Measurements from ENCODE around the gene PTCRA.
"Not testable (repeated sequence)": the region's sequence is repeated elsewhere in the genome, so short reads cannot be mapped to it uniquely, and the experiment has no call there.

Gene PTCRA

DNA sequence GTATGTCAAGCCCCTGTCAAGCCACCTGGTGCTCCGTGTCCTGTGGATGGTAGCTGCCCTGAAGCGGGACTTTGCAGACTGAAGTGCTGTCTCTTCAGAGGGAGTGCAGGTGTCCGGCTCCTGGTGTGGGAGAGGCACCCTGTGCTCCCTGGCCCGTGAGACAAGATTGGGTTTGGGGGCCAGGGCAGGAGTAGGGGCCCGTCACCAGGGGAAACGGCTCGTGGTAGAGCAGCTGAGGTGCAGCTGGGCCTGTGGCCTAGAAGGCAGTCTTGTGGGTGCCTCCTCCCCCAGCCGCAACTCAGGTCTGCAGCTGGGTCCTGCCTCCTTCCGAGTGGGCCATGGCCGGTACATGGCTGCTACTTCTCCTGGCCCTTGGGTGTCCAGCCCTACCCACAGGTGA, at the start of gene PTCRA:
Gene PTCRA, plus strand, starts transcription at position 322 of the 400 bp plus-strand sequence. Its CDS starts 17 bp downstream, at position 339.
- no peak for DNase-seq (ENCODE audit: low spot score)

DNA sequence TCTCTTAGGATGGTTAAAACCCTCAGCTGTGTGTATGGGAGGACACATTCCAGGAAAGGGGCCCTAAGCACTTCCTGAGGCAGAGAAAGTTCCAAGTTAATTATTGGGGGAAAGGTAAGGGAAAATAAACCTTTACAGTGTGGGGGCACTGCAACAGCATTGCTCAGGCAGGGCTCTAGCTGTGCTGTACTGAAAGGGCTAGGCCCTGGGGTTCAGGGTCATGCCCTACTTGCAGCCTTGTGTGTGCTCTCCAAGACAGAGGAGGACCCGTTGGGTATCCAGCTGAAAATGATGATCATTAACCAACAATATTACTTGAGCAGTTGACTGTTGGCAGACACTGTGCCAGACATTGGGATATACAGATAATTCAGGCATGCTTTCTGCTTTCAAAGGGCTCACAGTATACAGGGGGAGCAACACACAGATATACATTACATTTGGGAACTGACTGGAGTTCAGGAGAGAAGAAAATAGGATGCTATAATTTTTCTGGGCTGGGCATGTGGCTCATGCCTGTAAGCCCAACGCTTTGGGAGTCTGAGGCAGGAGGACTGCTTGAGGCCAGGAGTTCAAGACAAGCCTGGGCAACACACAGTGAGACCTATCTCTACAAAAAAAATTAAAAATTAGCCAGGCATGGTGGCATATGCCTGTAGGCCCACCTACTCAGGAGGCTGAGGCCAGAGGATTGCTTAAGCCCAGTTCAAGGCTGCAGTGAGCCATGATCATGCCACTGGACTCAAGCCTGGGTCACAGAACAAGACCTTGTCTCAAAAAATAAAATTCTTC, 45.5 kb upstream of the PTCRA start:
- no peak for DNase-seq (ENCODE audit: low spot score)

DNA sequence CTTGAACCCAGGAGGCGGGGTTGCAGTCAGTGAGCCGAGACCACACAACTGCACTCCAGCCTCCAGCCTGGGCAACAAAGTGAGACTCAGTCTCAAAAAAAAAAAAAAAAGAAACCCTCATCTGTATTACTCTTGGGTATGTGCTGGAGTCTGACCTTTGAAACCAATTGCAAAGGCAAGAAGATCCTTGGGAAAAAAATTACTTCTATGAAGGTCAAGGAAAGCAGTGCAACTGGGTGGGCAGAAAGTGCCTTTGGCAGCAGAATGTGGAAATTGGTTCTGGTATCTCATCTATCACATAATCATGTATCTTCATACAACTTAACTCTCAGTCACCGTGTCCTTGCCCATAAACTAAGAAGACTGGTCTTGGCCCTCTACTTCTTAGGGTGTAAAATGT, 44.1 kb upstream of the PTCRA start:
- DNase-seq (ENCODE audit: low spot score), result no peak

DNA sequence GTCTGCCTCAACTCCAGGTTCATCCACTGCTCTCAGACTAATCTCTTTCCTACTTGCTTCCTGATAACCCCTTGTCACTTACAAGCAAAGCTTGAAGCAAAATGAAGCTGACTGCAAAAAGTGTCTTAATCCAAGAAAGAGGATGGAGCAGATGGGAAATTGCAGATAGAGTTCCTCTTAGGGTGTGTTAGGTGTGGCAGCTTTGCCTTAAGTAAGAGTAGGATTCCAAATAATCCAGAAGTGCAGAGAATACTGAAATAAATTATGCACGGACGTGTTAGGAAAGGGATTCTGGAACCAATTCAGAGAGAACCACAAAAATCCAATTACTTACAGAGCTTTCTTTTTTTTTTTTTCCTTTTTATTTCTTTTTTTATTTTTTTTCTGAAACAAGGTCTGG, 42.5 kb upstream of the PTCRA start:
- no peak for DNase-seq (ENCODE audit: low spot score)

GRCh38 chr6:42877695-42878094, 38.2 kb upstream of the PTCRA start:
- no peak for DNase-seq (ENCODE audit: low spot score)

GRCh38 chr6:42879372-42880239, 36.2 kb upstream of the PTCRA start, which contains the start of gene RPL7L1:
Gene RPL7L1 (plus strand): TSS chr6:42879616. CDS start chr6:42879911, 295 bp downstream.
- peak; percentile 76 for DNase-seq (ENCODE audit: low spot score)

- DNase-seq (ENCODE audit: low spot score), result not testable (repeated sequence)
These were observed 35.5 kb upstream of the PTCRA start for GRCh38 chr6:42880240-42880817.

- not testable (repeated sequence) for DNase-seq (ENCODE audit: low spot score)
These were observed 35.0 kb upstream of the PTCRA start for GRCh38 chr6:42880871-42881270.

- DNase-seq (ENCODE audit: low spot score), result no peak
These were observed 30.2 kb upstream of the PTCRA start for GRCh38 chr6:42885702-42886101.

DNA sequence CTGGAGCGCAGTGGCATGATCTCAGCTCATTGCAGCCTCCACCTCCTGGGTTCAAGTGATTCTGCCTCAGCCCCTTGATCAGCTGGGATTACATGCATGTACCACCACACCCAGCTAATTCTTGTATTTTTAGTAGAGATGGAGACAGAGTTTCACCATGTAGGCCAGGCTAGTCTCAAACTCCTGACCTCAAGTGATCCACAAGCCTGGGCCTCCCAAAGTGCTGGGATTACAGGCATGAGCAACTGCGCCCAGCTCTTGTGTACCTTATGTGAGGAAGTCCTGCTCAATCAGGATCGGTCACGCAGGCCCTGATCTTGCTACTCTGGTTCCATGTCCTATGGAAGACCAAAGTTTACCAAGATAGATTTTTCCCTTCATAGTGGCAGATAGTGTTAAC, 27.7 kb upstream of the PTCRA start:
- not testable (repeated sequence) for DNase-seq (ENCODE audit: low spot score)

DNA sequence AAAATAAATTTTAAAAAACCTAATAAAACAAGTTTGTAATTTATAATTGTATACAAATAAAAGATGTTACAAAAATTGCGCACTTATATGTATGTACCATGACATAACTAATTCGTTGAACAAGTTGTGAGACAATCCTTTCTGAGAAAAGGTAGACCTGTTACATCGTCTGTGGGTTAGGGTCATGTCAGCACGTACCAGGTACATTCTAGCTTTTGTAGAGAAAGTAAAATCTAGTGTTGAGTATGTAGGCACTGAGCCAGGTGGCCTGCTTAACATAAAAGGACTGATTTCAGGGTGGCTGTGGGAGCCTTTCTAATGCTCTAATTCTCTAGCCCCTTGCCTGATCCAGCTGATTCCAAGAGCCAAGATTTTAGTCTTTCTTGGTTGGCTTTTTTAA, 26.0 kb upstream of the PTCRA start:
- DNase-seq (ENCODE audit: low spot score), result no peak

GRCh38 chr6:42890311-42891198, 25.3 kb upstream of the PTCRA start:
- DNase-seq (ENCODE audit: low spot score), result peak; percentile 96

GRCh38 chr6:42891199-42891722, 24.6 kb upstream of the PTCRA start:
- DNase-seq (ENCODE audit: low spot score), result no peak

DNA sequence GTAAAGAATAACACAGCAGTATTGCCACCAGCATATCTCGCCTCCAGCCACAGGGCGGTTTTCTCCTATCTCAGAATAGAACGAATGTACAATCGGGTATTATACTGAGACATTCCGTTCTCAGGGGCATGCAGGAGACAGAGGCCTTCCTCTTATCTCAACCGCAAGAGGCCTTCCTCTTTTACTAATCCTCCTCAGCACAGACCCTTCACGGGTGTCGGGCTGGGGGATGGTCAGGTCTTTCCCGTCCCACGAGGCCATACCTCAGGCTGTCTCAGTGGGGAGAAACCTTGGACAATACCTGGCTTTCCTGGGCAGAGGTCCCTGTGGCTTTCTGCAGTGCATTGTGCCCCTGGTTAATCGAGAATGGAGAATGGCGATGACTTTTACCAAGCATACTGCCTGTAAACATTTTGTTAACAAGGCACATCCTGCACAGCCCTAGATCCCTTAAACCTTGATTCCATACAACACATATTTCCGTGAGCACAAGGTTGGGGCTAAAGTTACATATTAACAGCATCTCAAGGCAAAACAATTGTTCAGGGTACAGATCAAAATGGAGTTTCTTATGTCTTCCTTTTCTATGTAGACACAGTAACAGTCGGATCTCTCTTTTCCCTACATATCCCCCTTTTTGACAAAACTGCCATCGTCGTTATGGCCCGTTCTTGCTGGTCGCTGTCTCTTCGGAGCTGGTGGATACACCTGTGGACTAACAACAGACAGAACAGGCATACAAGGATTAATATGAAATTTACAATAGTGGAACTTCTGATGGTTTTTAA, 21.6 kb upstream of the PTCRA start:
- not testable (repeated sequence) for DNase-seq (ENCODE audit: low spot score)

DNA sequence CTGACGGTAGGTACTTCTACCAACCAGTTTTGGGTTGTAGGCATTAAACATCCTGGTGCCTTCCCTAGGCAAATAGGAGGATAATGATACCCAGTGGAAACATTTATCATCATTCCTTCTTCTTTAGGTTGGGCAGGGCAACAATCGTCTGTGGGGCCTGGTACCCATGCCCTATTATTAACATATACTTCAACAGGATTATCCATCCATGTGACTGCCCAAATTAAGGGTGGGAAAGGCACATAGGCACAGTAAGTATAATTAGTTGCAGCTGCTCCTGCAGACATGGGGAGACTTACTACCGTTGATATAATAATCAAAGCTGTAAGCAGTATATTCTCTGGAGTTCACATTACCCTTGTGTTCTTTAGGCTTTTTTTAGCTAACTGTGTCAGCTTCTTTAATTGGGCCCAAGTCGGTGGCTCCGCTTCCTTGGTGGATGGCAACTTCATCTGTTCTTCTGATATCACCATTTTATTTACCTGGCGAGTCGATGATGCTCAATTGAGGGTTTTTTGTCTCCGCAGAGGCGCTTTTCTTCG, 19.6 kb upstream of the PTCRA start:
- DNase-seq (ENCODE audit: low spot score), result no peak

- DNase-seq (ENCODE audit: low spot score), result peak; percentile 29
These were observed 16.9 kb upstream of the PTCRA start for GRCh38 chr6:42898891-42899361.

GRCh38 chr6:42899871-42900270, 16.0 kb upstream of the PTCRA start:
- DNase-seq (ENCODE audit: low spot score), result no peak

DNA sequence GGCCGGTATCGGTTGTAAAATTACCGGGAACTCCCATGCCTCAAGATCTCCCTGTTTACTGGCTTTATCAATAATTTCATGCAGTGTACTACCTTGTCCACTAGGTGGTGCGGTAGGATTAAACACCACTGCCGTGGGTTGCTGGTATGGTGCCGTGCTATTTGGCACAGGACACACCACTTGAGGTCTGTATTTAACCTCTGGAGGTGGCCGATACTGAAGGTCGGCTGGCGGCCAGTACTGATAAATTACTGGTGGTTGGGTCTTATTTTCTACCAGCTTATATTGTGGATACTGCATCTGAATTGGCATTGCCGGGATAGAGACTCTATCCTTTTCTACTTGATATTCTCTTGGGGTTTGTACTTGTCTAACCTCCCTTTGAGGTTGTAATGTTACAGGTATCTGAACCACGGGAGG, 14.3 kb upstream of the PTCRA start:
- DNase-seq (ENCODE audit: low spot score), result peak; percentile 76

- DNase-seq (ENCODE audit: low spot score), result not testable (repeated sequence)
These were observed 13.2 kb upstream of the PTCRA start for GRCh38 chr6:42902429-42903263.
